Mucosa of descending colon (tissue), 3 donors: ENCODE measurements around the gene DIAPH2. TPM values are rescaled to one million over a fixed set of nuclear protein-coding genes. Genes with fewer than 3 reads are reported as not detected.

Source experiments
- ATAC-seq: fragments of 200-7000 bp; cut with Tn5 transposase; one replicate; pipeline ENCODE4 v1.9.1; 2020; ENCODE audit warnings: mild to moderate bottlenecking, moderate library complexity
- DNase-seq, 3 donors: peaks; one replicate each; pipeline ENCODE4 v3.0.0-alpha.2; 2020
- H3K36me3 ChIP-seq: fragments of 200-600 bp; one replicate; pipeline ENCODE4 v1.8.0; 2021; ENCODE audit warnings: low read depth, mild to moderate bottlenecking
- H3K4me1 ChIP-seq: fragments of 200-600 bp; one replicate; pipeline ENCODE4 v1.8.0; 2021; ENCODE audit warnings: low read depth, mild to moderate bottlenecking
- H3K4me3 ChIP-seq: fragments of 200-600 bp; one replicate; pipeline ENCODE4 v1.8.0; 2021; ENCODE audit warnings: mild to moderate bottlenecking
- H3K9me3 ChIP-seq: fragments of 200-600 bp; one replicate; pipeline ENCODE4 v1.8.0; 2021; ENCODE audit warnings: mild to moderate bottlenecking
- intact Hi-C, 2 donors: fragments of 100-400 bp; cut with DNase I in 1 of 2; cut with micrococcal nuclease in 1 of 2; formaldehyde crosslinking; loops; one replicate each; pipeline versions ENCODE4 v1.11.0 to v1.11.1; 2022; cut with DNase I, micrococcal nuclease
- total RNA-seq, 3 donors: library from RNA; stranded (reverse); fragmentation: NEBNext Ultra II Directional in 2 of 3; extraction: Animal tissue kit (Norgen Biotek cat#: 25700) in 2 of 3; gene quantifications; one replicate each; pipeline versions ENCODE4 v1.2.1 to v1.2.4, GENCODE V29; 2021 to 2023
- TF ChIP-seq, protein P1 (sequence below): fragments of 200-600 bp; IDR thresholded peaks from one replicate; pipeline ENCODE4 v1.8.0; 2022; ENCODE audit warnings: antibody characterized with exemption, mild to moderate bottlenecking
- donor health status: DM: no; HTN: no; CAD: no; lungs with moderate emphysema.
- donor health status: DM: no; HTN: no; CAD: no.
- donor health status: DM: no; HTN: yes; CAD: no.

The DIAPH2 gene
- total RNA-seq, 3 donors from 2014 or later: 26.7 to 40.2 (median 29.6) TPM

DNA sequence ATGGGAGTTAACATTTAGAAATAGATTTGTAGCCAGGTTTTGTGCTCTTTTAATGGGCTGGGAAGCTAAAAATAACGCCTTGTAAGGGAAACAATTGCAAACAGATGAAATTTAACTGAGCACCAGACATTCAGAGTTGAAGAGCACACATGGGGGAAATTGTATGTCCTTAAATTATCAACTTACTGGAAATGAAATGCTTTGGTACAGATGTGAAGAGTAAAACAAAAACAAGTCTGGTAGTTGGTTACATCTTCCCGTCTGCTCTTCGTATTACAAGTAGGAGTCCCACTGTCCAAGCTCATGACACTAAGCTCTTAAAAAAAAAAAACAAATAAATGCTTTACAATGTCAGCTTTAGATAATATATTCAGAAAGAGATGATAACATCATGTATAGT lies 139.5 kb downstream of the DIAPH2 start:
- DNase-seq: no peak
- TF ChIP-seq, protein P1, sequence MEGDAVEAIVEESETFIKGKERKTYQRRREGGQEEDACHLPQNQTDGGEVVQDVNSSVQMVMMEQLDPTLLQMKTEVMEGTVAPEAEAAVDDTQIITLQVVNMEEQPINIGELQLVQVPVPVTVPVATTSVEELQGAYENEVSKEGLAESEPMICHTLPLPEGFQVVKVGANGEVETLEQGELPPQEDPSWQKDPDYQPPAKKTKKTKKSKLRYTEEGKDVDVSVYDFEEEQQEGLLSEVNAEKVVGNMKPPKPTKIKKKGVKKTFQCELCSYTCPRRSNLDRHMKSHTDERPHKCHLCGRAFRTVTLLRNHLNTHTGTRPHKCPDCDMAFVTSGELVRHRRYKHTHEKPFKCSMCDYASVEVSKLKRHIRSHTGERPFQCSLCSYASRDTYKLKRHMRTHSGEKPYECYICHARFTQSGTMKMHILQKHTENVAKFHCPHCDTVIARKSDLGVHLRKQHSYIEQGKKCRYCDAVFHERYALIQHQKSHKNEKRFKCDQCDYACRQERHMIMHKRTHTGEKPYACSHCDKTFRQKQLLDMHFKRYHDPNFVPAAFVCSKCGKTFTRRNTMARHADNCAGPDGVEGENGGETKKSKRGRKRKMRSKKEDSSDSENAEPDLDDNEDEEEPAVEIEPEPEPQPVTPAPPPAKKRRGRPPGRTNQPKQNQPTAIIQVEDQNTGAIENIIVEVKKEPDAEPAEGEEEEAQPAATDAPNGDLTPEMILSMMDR: no peak
- Histone ChIP-seq H3K4me1 (no peaks in the 10 kb centered on the region), H3K9me3 (no peaks in the 10 kb centered on the region), H3K36me3 (no peaks in the 10 kb centered on the region), H3K4me3 (no peak overlapping the region)
- ATAC-seq: no peak
- intact Hi-C loops: no loop called here

DNA sequence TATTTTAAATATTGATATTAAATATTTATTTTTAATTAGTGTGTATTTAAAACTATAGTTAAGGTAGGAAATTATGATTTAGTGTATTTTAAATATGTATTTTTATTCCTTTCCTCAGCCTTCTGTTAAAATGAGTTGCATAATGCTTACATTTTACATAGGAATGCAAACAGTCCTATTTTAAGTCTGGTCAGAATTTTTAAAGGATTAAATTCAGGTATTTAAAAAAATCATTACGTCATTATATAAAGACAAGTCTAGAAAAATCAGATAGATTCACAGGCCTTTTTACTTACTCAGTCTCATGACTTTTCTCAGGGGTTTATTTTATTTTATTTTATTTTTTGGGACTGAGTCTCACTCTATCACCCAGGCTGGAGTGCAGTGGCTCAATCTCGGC lies 148.7 kb downstream of the DIAPH2 start:
- Histone ChIP-seq H3K4me3 (no peak overlapping the region), H3K4me1 (no peaks in the 10 kb centered on the region), H3K9me3 (no peaks in the 10 kb centered on the region), H3K36me3 (no peaks in the 10 kb centered on the region)
- ATAC-seq: no peak
- TF ChIP-seq, protein P1: no peak
- intact Hi-C loops: no loop called here
- no peak for DNase-seq

DNA sequence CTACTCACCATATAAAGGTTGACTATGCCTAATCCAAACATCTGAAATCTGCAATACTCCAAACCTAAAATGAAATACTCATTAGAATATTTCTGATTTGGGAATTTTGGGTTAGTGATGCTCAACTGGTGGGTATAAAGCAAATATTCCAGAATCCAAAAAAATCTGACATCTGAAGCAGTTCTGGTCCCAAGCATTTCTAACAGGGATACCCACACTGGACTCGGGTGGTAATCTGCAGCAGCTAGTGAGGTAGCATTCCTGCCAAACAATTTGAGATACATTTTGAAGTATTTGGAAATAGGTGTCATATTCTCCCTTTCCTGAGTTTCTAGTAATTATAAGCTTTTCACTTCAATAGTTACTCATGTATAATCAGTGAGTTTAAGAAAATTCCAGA lies 149.5 kb downstream of the DIAPH2 start:
- no peak overlapping the region for H3K4me3 ChIP-seq
- H3K4me1 ChIP-seq: no peaks in the 10 kb centered on the region
- no peaks in the 10 kb centered on the region for H3K36me3 ChIP-seq
- DNase-seq (no peak), ATAC-seq (no peak)
- intact Hi-C loops: no loop called here
- H3K9me3 ChIP-seq: no peaks in the 10 kb centered on the region
- TF ChIP-seq, protein P1: no peak

DNA sequence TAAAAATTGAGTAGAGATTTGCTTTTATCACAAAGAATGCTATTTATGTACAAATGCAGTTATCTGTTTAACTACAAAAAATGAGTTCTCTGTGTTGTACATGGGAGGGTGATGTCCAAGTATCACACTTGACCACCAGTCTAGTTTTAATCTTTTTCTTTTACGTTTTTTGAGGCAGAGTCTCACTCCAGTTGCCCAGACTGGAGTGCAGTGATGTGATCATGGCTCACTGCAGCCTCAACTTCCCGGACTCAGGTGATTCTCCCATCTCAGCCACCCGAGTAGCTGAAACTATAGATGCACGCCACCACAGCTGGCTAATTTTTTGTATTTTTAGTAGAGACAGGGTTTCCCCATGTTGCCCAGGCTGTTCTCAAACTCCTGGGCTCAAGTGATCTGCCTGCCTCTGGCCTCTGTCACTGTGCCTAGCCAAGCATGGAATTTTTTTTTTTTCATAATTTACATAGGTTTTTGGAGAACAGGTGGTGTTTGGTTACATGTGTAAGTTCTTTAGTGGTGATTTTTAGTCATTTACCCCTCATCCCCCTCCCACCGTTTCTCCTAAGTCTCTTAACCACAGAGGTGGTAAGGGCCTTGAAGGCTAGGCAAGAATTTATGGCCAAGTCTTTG lies 151.1 kb downstream of the DIAPH2 start:
- no peak for DNase-seq
- intact Hi-C loops: no loop called here
- Histone ChIP-seq H3K36me3 (no peaks in the 10 kb centered on the region), H3K9me3 (no peaks in the 10 kb centered on the region), H3K4me3 (no peak overlapping the region), H3K4me1 (no peaks in the 10 kb centered on the region)
- ATAC-seq: no peak
- TF ChIP-seq, protein P1: no peak

DNA sequence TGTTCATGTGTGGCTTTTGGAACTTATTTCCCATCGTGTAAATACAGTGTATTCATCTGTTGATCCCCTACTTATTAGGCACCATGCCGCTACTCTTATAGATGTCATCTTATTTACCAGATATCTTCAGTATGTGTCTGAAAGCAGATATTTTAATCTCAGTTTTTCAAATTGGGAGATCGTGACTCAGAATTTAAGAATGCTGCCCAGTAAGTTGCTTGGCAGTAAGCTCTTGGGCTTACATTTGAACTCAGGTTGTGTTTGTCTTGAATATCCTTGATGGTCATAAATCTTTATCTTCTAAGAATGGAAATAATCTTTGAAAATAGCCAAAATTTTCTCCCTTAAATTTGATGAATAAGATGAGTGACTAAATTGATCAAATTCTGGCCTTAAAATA lies 153.2 kb downstream of the DIAPH2 start:
- ATAC-seq (no peak), DNase-seq (no peak)
- H3K9me3 ChIP-seq: no peaks in the 10 kb centered on the region
- intact Hi-C loops: no loop called here
- no peaks in the 10 kb centered on the region for H3K4me1 ChIP-seq
- TF ChIP-seq, protein P1: no peak
- H3K36me3 ChIP-seq: no peaks in the 10 kb centered on the region
- H3K4me3 ChIP-seq: no peak overlapping the region

DNA sequence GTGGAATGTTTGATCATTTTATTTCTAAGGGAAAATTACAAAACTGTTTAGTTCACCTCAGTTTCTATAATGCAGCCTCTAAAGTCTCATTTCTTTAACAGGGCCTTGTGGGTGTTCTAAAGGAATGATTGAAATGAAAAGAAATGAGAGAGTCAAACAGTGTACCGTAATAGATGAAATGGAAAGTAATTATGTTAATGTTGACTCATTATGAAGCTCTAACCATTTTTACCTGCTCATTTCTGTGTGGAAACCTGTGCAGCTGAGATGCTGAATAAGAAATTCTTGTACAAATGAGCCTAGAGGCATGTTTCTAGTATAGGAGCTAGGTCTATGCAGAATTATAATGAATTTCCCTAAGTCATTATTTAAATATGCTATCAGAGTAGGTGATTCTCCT lies 153.9 kb downstream of the DIAPH2 start:
- TF ChIP-seq, protein P1: no peak
- H3K4me3 ChIP-seq: no peak overlapping the region
- no peak for ATAC-seq
- no peaks in the 10 kb centered on the region for H3K9me3 ChIP-seq
- H3K4me1 ChIP-seq: no peaks in the 10 kb centered on the region
- intact Hi-C loops: no loop called here
- no peaks in the 10 kb centered on the region for H3K36me3 ChIP-seq
- DNase-seq: no peak
